Caco-2 (cell line): Measurements from ENCODE around the gene IMMP2L. TPM values are rescaled to one million over a fixed set of nuclear protein-coding genes. Genes with fewer than 3 reads are reported as not detected.

Experiments used
- BruUV-seq: library from RNA; stranded (reverse); fragments of 400-500 nt; replicated peaks from 2 replicates; lab custom pipeline; 2021; lab: Mats Ljungman, UMichigan
- CTCF ChIA-PET: fragments of 300-600 bp; sonication (Branson Sonifier 250); formaldehyde crosslinking; loops from one replicate; lab custom pipeline; 2022; ENCODE audit warnings: antibody characterized with exemption; lab: Charles Lee
- POLR2A ChIA-PET: fragments of 300-600 bp; sonication (Branson Sonifier 250); formaldehyde crosslinking; loops from one replicate; lab custom pipeline; 2022; ENCODE audit warnings: antibody characterized with exemption; lab: Charles Lee
- DNase-seq, 2 experiments: peaks; one replicate each; pipeline versions ENCODE4 v3.0.0 to v3.0.0-alpha.2; 2020 to 2022
- H3K27me3 ChIP-seq: replicated peaks from 2 replicates; pipeline ENCODE4 v1.6.0; 2011; ENCODE audit warnings: low read length; ENCODE audit not compliant: control insufficient read depth, insufficient read depth
- H3K36me3 ChIP-seq: 2 replicates; pipeline ENCODE4 v1.5.1; 2011; ENCODE audit warnings: low read length; ENCODE audit not compliant: control insufficient read depth, insufficient read depth
- H3K4me1 ChIP-seq: fragments of 250-450 bp; sonication (Bioruptor Pico); 2 replicates; pipeline ENCODE4 v1.5.1; 2020; ENCODE audit warnings: mild to moderate bottlenecking
- H3K4me3 ChIP-seq: 2 replicates; pipeline ENCODE4 v1.5.1; 2011; ENCODE audit warnings: low read depth, mild to moderate bottlenecking, control low read depth, low read length
- H3K9me3 ChIP-seq: fragments of 250-450 bp; sonication (Bioruptor Pico); 2 replicates; pipeline ENCODE4 v1.5.1; 2020; ENCODE audit warnings: mild to moderate bottlenecking, moderate library complexity
- H3K27ac Mint-ChIP-seq: one replicate; pipeline ENCODE4 v1.8.0; 2022; ENCODE audit warnings: mixed read lengths; ENCODE audit not compliant: unreplicated experiment
- H3K27me3 Mint-ChIP-seq: one replicate; pipeline ENCODE4 v1.8.0; 2022; ENCODE audit warnings: mixed read lengths; ENCODE audit not compliant: insufficient read depth, unreplicated experiment
- H3K36me3 Mint-ChIP-seq: one replicate; pipeline ENCODE4 v1.8.0; 2022; ENCODE audit warnings: mild to moderate bottlenecking, mixed read lengths; ENCODE audit not compliant: insufficient read depth, unreplicated experiment
- H3K4me1 Mint-ChIP-seq: one replicate; pipeline ENCODE4 v1.8.0; 2022; ENCODE audit warnings: low read depth, mixed read lengths; ENCODE audit not compliant: unreplicated experiment
- H3K4me3 Mint-ChIP-seq: one replicate; pipeline ENCODE4 v1.8.0; 2022; ENCODE audit warnings: mild to moderate bottlenecking, moderate library complexity, mixed read lengths; ENCODE audit not compliant: unreplicated experiment
- H3K9me3 Mint-ChIP-seq: one replicate; pipeline ENCODE4 v1.8.0; 2022; ENCODE audit warnings: mixed read lengths; ENCODE audit not compliant: unreplicated experiment
- CTCF ChIP-seq, 2 experiments: fragments of 200-600 bp in 1 of 2; IDR thresholded peaks; 1 replicate in 1 of 2; 2 replicates in 1 of 2; pipeline versions ENCODE4 v1.5.1 to v1.8.0; 2011 to 2022; ENCODE audit warnings: antibody characterized with exemption in 1 of 2, control low read depth in 1 of 2, inconsistent platforms in 1 of 2, low read depth in 1 of 2, low read length in 1 of 2, mild to moderate bottlenecking in 1 of 2, moderate library complexity in 1 of 2; ENCODE audit not compliant: insufficient read depth in 1 of 2, severe bottlenecking in 1 of 2, unreplicated experiment in 1 of 2
- intact Hi-C: fragments of 100-400 bp; cut with micrococcal nuclease; formaldehyde crosslinking; loops from one replicate; pipeline ENCODE4 v1.10.0; 2022; ENCODE audit not compliant: unreplicated experiment
- total RNA-seq: library from RNA; stranded (reverse); gene quantifications from 2 replicates; pipeline ENCODE4 v1.2.3, GENCODE V29; 2022

The IMMP2L gene
- total RNA-seq, 1 experiment from 2014 or later, result 9.5 TPM

- no peak overlapping the region for H3K27ac Mint-ChIP-seq
- no peak overlapping the region for H3K4me3 Mint-ChIP-seq
- H3K9me3 Mint-ChIP-seq, result no peaks in the 10 kb centered on the region
- TF ChIP-seq CTCF (IDR thresholded peaks at IDR 0.05; ENCODE audit: insufficient read depth in 1 of 2, low read depth in 1 of 2, low read length in 1 of 2, severe bottlenecking in 1 of 2, unreplicated experiment in 1 of 2), result no peak
- no peaks in the 10 kb centered on the region for H3K36me3 Mint-ChIP-seq
- H3K36me3 ChIP-seq, result no peaks in the 10 kb centered on the region
- no peaks in the 10 kb centered on the region for H3K27me3 Mint-ChIP-seq
- no peak overlapping the region for H3K4me3 ChIP-seq
- ChIA-PET CTCF (interaction anchor here (1.0 to 1.2 kb wide), 2 partner anchors 64 to 631 kb away, joined by 3 to 4 read pairs; no protein-coding TSS in a partner anchor), POLR2A (no interaction called here)
- BruUV-seq, result no TSS peak
- no peaks in the 10 kb centered on the region for H3K4me1 ChIP-seq
- H3K9me3 ChIP-seq, result no peaks in the 10 kb centered on the region; the same call in 1 of the 2 replicates
- intact Hi-C loops, result loop anchor here (1.0 to 10.0 kb wide), 3 partner anchors 466 to 1255 kb away; partner anchors contain the start of gene IMMP2L
- H3K27me3 ChIP-seq, result no peaks in the 10 kb centered on the region
- no peak for DNase-seq
- no peaks in the 10 kb centered on the region for H3K4me1 Mint-ChIP-seq
Observed at GRCh38 chr7:111098926-111099250, 463.4 kb downstream of the IMMP2L start.

GRCh38 chr7:111098011-111098925 lies 464.0 kb downstream of the IMMP2L start:
- no peaks in the 10 kb centered on the region for H3K9me3 Mint-ChIP-seq

More at GRCh38 chr7:111098011-111098925, 464.0 kb downstream of the IMMP2L start:
- Mint-ChIP-seq H3K4me3 (no peak overlapping the region), H3K27me3 (no peaks in the 10 kb centered on the region), H3K4me1 (no peaks in the 10 kb centered on the region), H3K36me3 (no peaks in the 10 kb centered on the region), H3K27ac (no peak overlapping the region)
- CTCF ChIA-PET, result interaction anchor here (1.0 kb wide), 1 partner anchor 65 kb away, joined by 3 read pairs; no protein-coding TSS in a partner anchor
- no peak overlapping the region for H3K4me3 ChIP-seq
- TF ChIP-seq CTCF (IDR thresholded peaks at IDR 0.05; ENCODE audit: insufficient read depth in 1 of 2, low read depth in 1 of 2, low read length in 1 of 2, severe bottlenecking in 1 of 2, unreplicated experiment in 1 of 2), result peak; percentile 38 to 54
- intact Hi-C loops, result loop anchor here (1.0 to 10.0 kb wide), 3 partner anchors 467 to 1254 kb away; partner anchors contain the start of gene IMMP2L
- H3K36me3 ChIP-seq, result no peaks in the 10 kb centered on the region
- no peaks in the 10 kb centered on the region for H3K27me3 ChIP-seq
- H3K9me3 ChIP-seq, result no peaks in the 10 kb centered on the region; the same call in 1 of the 2 replicates
- no peaks in the 10 kb centered on the region for H3K4me1 ChIP-seq
- POLR2A ChIA-PET, result no interaction called here
- no TSS peak for BruUV-seq
- peak in 1 of 2 experiments; percentile 32 for DNase-seq
